HG03108 (cell line): ENCODE data around the gene DUSP28.

Experiments used
- ATAC-seq: cut with Tn5 transposase; IDR thresholded peaks from one replicate; pipeline ENCODE4 v1.9.1; 2021; ENCODE audit warnings: moderate library complexity; ENCODE audit not compliant: unreplicated experiment

Gene DUSP28

GRCh38 chr2:240597419-240598181, 37.4 kb downstream of the DUSP28 start:
- no peak for ATAC-seq

GRCh38 chr2:240598311-240598911, 38.3 kb downstream of the DUSP28 start:
- ATAC-seq = no peak

- ATAC-seq = no peak
These were observed 39.0 kb downstream of the DUSP28 start for GRCh38 chr2:240599141-240599583.

DNA sequence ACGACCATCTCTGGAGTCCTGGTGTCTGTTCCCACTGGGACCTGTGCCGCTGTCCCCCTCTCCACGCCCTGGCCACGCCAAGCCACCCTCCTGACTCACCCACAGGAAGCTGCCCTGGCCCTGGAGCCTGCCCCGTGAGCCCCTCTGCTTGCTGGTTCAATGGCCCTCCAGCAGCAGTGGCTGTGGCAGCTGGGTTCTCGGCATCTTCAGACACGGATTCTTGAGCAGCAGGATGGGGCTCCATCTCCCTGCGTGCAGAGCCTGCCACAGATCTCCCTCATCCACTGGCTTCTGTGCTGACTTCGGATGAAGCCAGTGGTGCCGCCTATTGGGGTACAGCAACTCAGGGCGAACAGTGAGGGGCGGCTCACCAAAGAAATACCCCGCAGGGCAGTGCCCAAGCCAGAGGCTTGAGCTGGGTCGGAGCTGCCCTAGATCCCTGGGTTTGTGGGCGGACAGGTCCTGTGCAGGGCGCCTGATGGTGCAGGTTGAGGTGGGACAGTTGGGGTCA, 40.3 kb downstream of the DUSP28 start:
- no peak for ATAC-seq

DNA sequence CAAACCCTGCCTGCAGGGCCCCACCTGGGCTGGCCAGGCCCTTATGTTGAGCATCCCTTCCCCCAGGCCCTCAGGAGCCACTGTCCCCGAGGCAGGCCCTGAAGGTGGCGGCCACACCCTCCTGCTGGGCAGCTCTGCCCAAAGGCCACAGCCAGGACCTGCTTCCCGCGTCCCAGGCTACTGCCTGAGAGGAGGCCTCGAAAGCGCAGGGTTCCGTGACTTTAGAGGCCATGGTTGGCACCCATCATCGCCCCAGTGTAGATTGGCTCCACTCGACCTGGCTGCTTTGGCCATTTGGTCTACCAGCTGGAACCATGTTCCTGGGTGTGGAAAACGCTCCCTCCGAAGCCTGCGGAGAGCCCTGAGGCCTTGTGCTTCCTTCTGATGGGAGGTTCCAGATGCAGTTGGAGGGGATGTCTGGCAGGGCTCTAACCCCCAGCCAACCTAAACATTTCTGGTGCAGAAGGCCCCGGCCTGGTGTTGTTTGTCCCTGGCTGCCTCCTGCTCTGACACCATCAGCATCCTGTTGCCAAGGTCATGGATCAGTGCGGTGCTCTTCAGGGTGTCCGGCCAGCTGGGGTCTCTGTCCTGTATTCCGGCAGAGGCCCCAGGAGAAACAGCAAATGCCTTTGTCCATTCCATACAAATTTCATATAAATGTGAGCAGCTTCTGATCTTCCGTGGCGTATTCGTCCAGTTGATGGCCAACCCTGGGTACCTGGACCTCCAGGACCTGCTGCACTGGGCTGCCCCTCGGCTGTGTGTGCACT, 41.1 kb downstream of the DUSP28 start:
- no peak for ATAC-seq

DNA sequence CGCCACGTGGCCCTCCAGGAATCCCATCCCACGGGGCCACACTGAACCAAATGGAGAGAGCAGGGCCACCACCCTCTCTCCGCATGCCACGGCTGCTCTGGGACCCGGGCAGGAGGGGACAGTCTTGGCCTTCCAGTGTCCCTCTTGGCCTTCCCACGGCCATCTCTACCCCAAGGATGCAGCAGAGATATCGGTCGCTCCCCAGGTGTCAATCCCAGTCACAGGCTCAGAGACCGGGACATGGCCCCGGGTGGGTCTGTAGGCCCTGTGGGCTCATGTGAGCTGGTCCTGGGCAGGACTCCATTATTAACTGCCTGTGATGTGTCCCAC, 41.6 kb downstream of the DUSP28 start:
- ATAC-seq = no peak

DNA sequence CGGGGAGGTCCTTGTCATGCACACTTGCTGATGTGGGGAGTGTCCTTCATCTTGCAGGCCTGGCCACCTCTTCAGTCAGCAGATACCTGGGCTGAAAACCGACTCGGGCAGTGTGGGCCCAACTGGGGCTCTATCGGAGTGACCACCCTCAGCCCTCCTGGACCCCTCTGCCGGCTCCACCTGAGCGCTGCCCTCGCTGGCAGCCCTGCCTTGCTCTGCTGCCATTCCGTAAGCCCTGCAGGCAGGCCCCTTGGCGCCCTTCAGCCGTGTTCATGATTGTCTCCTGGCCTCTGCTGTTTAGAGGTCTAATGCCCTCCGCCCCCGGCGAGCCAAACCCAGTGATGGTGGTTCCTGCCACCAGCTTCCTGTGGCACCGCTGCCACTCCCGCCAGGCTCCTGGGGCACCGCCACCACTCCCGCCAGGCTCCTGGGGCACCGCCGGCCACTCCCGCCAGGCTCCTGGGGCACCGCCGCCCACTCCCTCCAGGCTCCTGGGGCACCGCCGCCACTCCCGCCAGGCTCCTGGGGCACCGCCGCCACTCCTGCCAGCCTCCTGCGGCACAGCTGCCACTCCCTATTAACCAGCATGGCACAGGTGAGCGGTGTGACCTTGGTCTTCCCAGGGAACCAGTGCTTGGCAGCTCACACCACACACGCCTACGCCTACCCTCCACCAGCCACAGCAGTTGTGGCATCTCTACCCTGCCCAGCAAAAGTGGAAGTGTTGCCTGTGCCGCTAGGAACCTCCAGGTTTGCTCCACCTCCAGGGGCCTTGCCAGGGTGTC, 42.3 kb downstream of the DUSP28 start:
- ATAC-seq = no peak

- no peak for ATAC-seq
These were observed 43.1 kb downstream of the DUSP28 start for GRCh38 chr2:240603081-240603835.

GRCh38 chr2:240603846-240604245, 43.7 kb downstream of the DUSP28 start:
- no peak for ATAC-seq

DNA sequence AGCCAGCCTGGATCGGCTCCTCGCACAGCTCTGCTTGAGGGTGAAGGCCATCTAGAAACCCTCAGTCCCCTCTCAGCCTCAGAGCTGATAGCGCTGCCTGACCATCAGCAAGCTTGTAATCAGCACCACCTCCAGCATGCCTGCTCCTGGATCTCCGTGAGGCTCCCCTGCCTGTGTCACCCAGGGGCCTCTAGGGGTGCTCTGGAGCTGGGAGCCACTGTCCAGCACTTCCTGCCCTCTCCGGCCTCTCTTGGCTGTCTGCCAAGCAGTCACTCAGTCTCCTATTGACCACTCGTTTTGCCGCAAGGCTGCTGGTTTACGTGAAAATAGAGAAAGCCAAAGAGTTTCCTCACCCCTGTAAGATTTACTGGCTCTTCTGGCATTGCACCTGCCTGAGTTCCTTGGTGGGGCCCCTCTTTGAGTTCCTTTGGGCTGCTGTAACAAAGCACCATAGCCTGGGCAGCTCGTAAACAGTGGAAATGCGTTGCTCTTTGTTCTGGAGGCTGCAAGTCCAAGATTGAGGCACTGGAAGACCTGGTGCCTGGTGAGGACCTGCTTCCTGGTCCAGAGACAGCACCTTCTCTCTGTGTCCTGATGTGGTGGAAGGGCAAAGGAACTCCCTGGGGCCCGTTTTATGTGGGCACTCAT, 44.3 kb downstream of the DUSP28 start:
- no peak for ATAC-seq

- no peak for ATAC-seq
These were observed 45.0 kb downstream of the DUSP28 start for GRCh38 chr2:240604939-240605716.

GRCh38 chr2:240605867-240606743, 45.9 kb downstream of the DUSP28 start:
- ATAC-seq = no peak

- ATAC-seq = no peak
These were observed 51.5 kb downstream of the DUSP28 start for GRCh38 chr2:240611601-240612210.
